Measurements from ENCODE around the gene NR4A1.

The NR4A1 gene

GRCh38 chr12:52073531-52074381 is 22.5 kb downstream of the NR4A1 start:
- in situ Hi-C loops (cut with HindIII; ENCODE audit: low sequenced_read_pairs) = no loop called here
- TF ChIP-seq CTCF (IDR thresholded peaks at IDR 0.05; ENCODE audit: low read depth, low read length) = no peak
- peak; percentile 70 for DNase-seq (ENCODE audit: low read depth, low spot score)
- H3K4me3 ChIP-seq (ENCODE audit: low read depth, low read length) = no peak overlapping the region

DNA sequence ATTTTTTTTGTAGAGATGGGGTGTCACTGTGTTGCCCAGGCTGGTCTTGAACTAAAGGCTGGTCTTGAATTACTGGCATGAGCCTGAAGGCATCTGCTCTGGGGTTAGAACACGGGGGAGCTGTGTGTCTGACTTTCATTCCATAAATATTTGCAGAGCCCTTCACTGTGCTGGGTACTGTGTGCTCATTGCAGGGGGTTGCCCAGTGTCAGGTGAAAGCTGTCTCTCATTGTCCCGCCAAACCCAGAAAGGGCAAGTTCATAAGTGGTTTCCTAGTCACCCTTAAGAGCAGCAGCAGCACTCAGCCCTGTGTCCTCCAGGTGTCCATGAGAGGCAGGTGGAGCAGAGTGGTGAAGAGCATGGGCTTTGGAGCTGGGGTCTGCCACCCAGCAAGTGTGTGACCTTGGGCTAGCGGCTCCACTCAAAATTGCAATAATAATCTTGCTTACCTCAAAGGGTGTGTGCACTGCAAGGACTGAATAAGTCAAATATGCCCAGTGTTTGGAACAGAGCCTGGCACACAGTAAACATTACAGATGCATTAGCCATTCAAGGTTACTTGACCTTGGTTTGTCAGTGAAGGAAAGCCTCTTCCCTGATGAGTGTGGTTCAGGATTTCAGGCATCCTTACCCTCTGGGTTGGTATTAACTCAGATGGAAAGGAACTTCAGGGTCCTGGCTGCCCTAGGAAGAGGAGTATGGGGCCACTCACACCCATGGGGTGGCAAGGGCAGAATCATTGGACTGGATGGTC is 23.9 kb downstream of the NR4A1 start:
- DNase-seq (ENCODE audit: low read depth, low spot score) = no peak
- no peak for TF ChIP-seq CTCF (IDR thresholded peaks at IDR 0.05; ENCODE audit: low read depth, low read length)
- no peak overlapping the region for H3K4me3 ChIP-seq (ENCODE audit: low read depth, low read length)
- in situ Hi-C loops (cut with HindIII; ENCODE audit: low sequenced_read_pairs) = no loop called here

DNA sequence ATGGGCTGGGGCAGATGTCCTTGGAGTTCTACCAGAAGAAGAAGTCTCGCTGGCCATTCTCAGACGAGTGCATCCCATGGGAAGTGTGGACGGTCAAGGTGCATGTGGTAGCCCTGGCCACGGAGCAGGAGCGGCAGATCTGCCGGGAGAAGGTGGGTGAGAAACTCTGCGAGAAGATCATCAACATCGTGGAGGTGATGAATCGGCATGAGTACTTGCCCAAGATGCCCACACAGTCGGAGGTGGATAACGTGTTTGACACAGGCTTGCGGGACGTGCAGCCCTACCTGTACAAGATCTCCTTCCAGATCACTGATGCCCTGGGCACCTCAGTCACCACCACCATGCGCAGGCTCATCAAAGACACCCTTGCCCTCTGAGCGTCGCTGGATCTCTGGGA is 25.6 kb downstream of the NR4A1 start:
- no peak for TF ChIP-seq CTCF (IDR thresholded peaks at IDR 0.05; ENCODE audit: low read depth, low read length)
- in situ Hi-C loops (cut with HindIII; ENCODE audit: low sequenced_read_pairs) = no loop called here
- no peak overlapping the region for H3K4me3 ChIP-seq (ENCODE audit: low read depth, low read length)
- DNase-seq (ENCODE audit: low read depth, low spot score) = no peak

DNA sequence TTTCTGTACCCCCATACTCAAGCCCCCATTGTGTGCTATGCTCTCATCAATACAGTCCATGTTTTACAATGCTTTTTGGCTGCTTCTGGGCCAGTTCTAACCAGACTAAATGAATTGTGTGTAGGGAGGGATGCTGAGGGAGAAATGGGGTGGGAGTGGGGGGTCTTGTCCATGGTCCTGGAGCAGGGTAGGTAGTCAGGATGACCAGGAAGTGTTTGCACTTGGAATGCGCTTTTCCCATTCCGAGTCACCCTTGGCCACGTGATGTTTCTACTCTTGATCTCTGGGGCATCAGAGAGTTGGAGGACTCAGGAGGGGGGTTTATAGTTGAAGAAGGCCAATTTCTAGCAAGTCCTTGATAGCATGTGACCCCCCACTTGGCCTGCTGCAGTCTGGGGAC is 27.0 kb downstream of the NR4A1 start:
- H3K4me3 ChIP-seq (ENCODE audit: low read depth, low read length) = no peak overlapping the region
- in situ Hi-C loops (cut with HindIII; ENCODE audit: low sequenced_read_pairs) = no loop called here
- DNase-seq (ENCODE audit: low read depth, low spot score) = no peak
- TF ChIP-seq CTCF (IDR thresholded peaks at IDR 0.05; ENCODE audit: low read depth, low read length) = no peak

DNA sequence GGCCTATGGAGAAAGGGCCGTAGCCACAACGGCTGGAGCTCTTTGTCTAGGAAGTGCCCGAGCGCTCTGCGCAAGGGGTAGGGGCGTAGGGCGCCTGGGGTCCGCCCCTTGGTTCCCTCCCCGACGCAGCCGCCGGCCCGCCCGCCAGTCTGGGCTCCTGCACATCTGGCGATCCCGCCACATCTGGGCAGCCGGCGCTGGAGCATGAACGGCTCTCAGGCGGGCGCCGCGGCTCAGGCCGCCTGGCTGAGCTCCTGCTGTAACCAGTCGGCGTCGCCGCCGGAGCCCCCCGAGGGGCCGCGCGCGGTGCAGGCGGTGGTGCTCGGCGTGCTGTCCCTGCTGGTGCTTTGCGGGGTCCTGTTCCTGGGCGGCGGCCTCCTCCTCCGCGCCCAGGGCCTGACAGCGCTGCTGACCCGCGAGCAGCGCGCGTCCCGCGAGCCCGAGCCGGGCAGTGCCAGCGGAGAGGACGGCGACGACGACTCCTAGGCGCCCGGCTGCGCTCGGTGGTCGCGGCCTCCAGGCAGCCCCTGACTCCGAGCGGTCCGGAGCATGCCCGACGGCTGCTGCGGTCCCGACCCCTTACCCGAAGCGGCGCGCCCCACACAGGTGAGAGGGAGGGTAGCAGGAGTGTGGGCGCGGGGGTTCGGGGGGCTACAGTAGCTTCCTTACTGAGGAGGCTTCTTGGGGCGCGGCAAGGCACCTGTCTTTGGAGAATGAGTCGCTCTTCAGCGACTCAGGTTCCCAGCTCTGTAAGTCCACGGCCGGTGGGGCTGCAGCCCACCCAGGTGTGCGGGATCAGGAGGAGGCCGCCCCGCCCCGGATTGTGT is 28.5 kb downstream of the NR4A1 start, which contains the start of gene SMIM41:
TSS of gene SMIM41 (plus strand) at position 129 of the 827 bp plus-strand sequence. CDS start at position 205, 76 bp downstream.
- in situ Hi-C loops (cut with HindIII; ENCODE audit: low sequenced_read_pairs) = no loop called here
- H3K4me3 ChIP-seq (ENCODE audit: low read depth, low read length) = no peak within 1 kb of the TSS
- DNase-seq (ENCODE audit: low read depth, low spot score) = no peak
- no peak for TF ChIP-seq CTCF (IDR thresholded peaks at IDR 0.05; ENCODE audit: low read depth, low read length)

Measured in astrocyte of the spinal cord (primary cell).